Neural crest cell (in vitro differentiated cells): ENCODE measurements around the gene PLCL2. TPM values are rescaled to one million over a fixed set of nuclear protein-coding genes. Genes with fewer than 3 reads are reported as not detected.
A peak's percentile ranks its signal among the peaks of the same experiment; 100 is the strongest.

ENCODE experiments used
- DNase-seq: peaks from one replicate; pipeline ENCODE4 v3.0.0; 2021; ENCODE audit warnings: low read depth, mixed read lengths, low spot score
- H3K27ac Mint-ChIP-seq: one replicate; pipeline ENCODE4 v1.8.0; 2021; ENCODE audit warnings: mild to moderate bottlenecking, mixed read lengths; ENCODE audit not compliant: unreplicated experiment
- H3K27me3 Mint-ChIP-seq: 2 replicates; pipeline ENCODE4 v1.8.0; 2021; ENCODE audit warnings: low read depth, mild to moderate bottlenecking, mixed read lengths
- H3K36me3 Mint-ChIP-seq: 2 replicates; pipeline ENCODE4 v1.8.0; 2021; ENCODE audit warnings: low read depth, mild to moderate bottlenecking, mixed read lengths
- H3K4me1 Mint-ChIP-seq: 2 replicates; pipeline ENCODE4 v1.8.0; 2021; ENCODE audit warnings: mixed read lengths
- H3K4me3 Mint-ChIP-seq: one replicate; pipeline ENCODE4 v1.8.0; 2021; ENCODE audit warnings: mild to moderate bottlenecking, mixed read lengths
- H3K9me3 Mint-ChIP-seq: 2 replicates; pipeline ENCODE4 v1.8.0; 2021; ENCODE audit warnings: mixed read lengths
- long read RNA-seq: library from polyadenylated mRNA; unstranded; transcript quantifications from one replicate; pipeline ENCODE4 v2.0.0, GENCODE V29; 2020
- total RNA-seq: library from RNA; stranded (reverse); gene quantifications from 2 replicates; pipeline ENCODE4 v1.2.1, GENCODE V29; 2021
- TF ChIP-seq, protein P1 (sequence below): fragments of 200-600 bp; sonication (generic); conservative IDR thresholded peaks from 2 replicates; pipeline ENCODE4 v1.5.0; 2021; ENCODE audit warnings: antibody characterized with exemption, mild to moderate bottlenecking

The PLCL2 gene
- total RNA-seq: 9.4 and 10.5 TPM in 2 replicates
- long read RNA-seq, partial matches to known transcripts: 3 of 3 reads
- long read RNA-seq, other reads (novel, unspliced or antisense): 0 of 3 reads

DNA sequence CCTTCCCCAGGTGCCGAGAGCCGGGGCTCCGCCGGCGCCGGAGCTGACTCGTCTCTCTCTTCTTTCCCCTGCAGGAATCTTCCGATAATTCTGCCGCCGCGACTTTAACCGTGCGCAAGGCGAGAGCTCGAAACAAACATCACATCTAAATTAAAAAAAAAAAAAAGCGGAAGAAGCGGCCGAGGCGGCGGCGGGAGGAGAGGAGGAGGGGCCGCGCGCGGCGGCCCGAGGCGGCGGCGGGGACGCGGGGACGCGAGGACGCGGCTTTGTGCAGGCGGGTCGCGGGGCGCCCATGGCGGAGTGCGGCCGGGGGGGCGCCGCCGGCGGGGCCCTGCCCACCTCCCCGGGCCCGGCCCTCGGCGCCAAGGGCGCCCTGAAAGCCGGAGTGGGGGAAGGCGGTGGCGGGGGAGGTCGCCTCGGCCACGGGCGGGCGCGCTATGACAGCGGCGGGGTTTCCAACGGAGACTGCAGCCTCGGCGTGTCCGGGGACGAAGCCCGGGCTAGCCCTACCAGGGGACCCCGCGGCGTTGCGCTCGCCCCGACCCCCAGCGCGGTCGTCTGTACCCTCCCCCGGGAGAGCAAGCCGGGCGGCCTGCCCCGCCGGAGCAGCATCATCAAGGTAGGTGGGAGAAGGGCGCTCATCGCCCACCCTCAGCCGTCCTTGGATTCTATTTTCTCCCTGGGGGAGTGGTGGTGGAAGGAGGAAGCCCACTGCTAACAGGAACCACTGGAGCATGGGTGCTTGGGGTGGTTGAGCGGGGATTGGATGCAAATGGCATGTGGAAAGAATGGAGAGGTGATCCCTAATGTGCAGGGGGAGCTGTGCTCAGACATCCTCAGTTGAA is at the start of gene PLCL2:
Gene PLCL2 (plus strand): TSS at position 208 of the 845 bp plus-strand sequence. CDS start 85 bp downstream, at position 293.
- Mint-ChIP-seq H3K27me3 (no peaks in the 10 kb centered on the region), H3K4me1 (peaks cover 29% of the 10 kb centered on the region), H3K27ac (peak within 1 kb of the TSS; percentile 91), H3K36me3 (no peaks in the 10 kb centered on the region), H3K9me3 (no peaks in the 10 kb centered on the region), H3K4me3 (peak within 1 kb of the TSS; percentile 95)
- DNase-seq: peak; percentile 33
- TF ChIP-seq, protein P1, sequence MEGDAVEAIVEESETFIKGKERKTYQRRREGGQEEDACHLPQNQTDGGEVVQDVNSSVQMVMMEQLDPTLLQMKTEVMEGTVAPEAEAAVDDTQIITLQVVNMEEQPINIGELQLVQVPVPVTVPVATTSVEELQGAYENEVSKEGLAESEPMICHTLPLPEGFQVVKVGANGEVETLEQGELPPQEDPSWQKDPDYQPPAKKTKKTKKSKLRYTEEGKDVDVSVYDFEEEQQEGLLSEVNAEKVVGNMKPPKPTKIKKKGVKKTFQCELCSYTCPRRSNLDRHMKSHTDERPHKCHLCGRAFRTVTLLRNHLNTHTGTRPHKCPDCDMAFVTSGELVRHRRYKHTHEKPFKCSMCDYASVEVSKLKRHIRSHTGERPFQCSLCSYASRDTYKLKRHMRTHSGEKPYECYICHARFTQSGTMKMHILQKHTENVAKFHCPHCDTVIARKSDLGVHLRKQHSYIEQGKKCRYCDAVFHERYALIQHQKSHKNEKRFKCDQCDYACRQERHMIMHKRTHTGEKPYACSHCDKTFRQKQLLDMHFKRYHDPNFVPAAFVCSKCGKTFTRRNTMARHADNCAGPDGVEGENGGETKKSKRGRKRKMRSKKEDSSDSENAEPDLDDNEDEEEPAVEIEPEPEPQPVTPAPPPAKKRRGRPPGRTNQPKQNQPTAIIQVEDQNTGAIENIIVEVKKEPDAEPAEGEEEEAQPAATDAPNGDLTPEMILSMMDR: no peak

DNA sequence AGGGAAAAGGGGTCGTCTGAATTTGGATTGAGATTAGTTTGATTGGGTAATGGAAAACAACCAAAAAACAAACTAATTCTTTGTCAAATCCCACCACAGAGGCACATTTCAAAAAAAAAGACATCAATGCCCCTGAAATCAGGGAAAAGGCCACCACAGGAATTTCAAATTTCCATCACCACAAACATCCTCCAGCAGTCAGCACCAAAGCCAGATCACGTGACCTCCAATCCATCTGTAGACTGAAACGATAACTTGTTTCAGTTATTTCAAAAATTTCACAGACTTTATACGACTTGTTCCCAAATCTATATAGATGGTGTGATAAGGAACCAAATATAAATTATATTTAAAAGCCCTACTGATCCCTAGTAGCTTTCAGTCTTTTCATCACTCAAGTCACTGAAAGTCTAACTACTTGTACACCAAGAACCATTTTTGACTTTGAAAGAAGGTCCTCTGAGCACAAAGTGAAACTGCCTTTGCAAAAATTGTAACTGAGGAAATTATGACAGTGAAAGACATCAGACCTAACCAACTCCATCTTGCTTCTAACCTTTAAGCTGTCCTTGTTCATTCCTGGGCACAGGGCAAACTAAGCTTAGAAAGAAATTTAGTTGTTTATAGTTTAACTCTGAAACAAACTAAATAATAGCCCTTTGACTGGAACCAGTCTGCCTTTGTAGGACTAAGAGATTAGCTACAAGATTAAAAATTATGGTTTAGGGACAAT is 48.1 kb upstream of the PLCL2 start:
- TF ChIP-seq, protein P1: no peak
- H3K4me3 Mint-ChIP-seq: no peak overlapping the region
- H3K4me1 Mint-ChIP-seq: peaks cover 6% of the 10 kb centered on the region

DNA sequence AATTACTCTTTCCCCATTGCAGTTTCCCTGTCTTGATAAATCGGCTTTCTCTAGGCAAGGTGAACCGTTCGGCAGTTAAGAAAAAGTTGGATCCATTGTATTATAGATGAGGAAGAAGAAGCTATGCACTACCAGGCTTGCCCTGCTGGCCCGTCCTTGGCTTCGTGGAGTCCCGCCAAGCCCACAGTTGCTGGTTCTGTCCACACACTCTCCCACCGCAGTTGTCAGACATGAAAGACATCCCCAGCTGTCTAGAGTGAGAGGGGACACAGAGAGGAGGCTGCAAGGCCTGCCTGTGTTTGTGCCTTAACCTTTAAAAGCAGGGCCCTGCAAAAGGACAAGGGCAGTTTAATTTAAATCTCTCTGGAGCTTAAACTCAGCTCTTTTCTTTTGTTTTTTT is 47.2 kb upstream of the PLCL2 start:
- Mint-ChIP-seq H3K27ac (no peak overlapping the region), H3K27me3 (no peaks in the 10 kb centered on the region), H3K4me1 (peaks cover 9% of the 10 kb centered on the region), H3K4me3 (no peak overlapping the region), H3K9me3 (no peaks in the 10 kb centered on the region), H3K36me3 (no peaks in the 10 kb centered on the region)
- no peak for DNase-seq
- TF ChIP-seq, protein P1: no peak

More for the DNA sequence above, 48.1 kb upstream of the PLCL2 start:
- no peaks in the 10 kb centered on the region for H3K36me3 Mint-ChIP-seq
- H3K9me3 Mint-ChIP-seq: no peaks in the 10 kb centered on the region
- no peaks in the 10 kb centered on the region for H3K27me3 Mint-ChIP-seq
- DNase-seq: no peak
- H3K27ac Mint-ChIP-seq: no peak overlapping the region

DNA sequence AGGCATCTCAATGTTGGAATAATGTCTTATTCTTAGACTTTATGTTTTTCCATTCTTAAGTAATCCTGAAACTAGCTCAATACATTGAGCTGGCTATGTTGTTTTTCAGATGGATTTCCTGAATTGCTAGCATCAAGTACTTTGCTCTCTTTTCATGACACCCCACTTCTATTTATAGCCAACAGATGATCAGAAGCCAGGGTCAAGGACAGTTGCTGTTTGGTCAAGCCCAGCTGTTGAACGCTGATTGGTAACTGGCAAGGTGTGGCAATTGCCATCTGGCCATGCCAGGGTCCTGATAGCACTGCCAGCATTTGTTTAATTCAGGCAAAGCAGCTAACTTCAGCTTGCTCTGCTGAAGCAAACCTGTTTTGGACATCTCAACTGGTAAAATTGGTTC is 46.2 kb upstream of the PLCL2 start:
- no peaks in the 10 kb centered on the region for H3K9me3 Mint-ChIP-seq
- H3K27me3 Mint-ChIP-seq: no peaks in the 10 kb centered on the region
- no peak for DNase-seq
- H3K4me3 Mint-ChIP-seq: no peak overlapping the region
- TF ChIP-seq, protein P1: no peak
- H3K36me3 Mint-ChIP-seq: no peaks in the 10 kb centered on the region
- H3K27ac Mint-ChIP-seq: no peak overlapping the region
- peaks cover 9% of the 10 kb centered on the region for H3K4me1 Mint-ChIP-seq

DNA sequence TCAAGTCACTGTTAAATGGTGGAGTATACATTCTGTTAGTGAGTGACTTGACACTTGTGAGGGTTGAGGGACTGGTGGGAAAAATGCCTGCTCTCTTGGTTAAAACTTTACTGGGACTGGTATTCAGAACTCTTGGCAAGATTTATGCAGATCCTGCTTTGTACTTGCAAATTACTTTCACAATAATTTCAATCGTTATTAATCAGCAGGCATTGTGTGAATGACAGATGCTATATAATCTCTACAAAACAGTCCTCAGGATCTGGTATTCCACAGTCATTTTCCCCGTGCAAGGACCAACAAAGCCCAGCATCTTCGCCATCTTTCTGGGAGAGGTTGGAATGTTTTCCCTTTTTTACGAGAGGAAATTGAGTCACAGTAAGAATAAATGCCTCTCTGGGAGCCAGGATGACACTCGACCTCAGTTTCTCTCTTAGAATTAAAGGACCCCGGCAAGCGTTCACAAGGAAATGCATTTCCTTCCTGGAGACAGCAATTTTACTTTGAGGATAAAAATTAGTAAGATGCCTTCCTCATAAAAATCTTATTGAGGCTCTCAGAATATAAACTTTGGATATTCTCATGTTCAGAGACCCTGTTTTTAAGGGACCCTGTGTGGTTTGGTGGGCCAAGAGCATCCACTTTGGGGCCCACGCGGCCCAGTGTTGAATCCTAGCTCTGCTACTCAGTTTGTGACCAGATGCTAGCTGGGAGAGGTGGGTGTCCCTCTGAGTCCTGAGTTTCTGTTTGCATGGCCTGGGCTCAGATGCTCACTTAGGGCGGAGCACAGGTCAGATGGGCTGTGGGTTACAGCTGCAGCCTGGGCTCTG is 45.3 kb upstream of the PLCL2 start:
- H3K4me1 Mint-ChIP-seq: peaks cover 9% of the 10 kb centered on the region
- H3K36me3 Mint-ChIP-seq: no peaks in the 10 kb centered on the region
- H3K4me3 Mint-ChIP-seq: no peak overlapping the region
- H3K27ac Mint-ChIP-seq: no peak overlapping the region
- DNase-seq: no peak
- no peaks in the 10 kb centered on the region for H3K9me3 Mint-ChIP-seq
- TF ChIP-seq, protein P1: no peak
- H3K27me3 Mint-ChIP-seq: no peaks in the 10 kb centered on the region
